GM12892 (cell line): ENCODE results near the gene TMEM38A.

Experiments used
- POLR2A ChIP-seq: IDR thresholded peaks from 2 replicates; pipeline ENCODE4 v1.6.1; 2011; ENCODE audit warnings: low read depth, low read length, control low read depth
- POLR2AphosphoS5 ChIP-seq: IDR thresholded peaks from 2 replicates; pipeline ENCODE4 v1.6.1; 2011; ENCODE audit warnings: low read depth, low read length, control low read depth

DNA sequence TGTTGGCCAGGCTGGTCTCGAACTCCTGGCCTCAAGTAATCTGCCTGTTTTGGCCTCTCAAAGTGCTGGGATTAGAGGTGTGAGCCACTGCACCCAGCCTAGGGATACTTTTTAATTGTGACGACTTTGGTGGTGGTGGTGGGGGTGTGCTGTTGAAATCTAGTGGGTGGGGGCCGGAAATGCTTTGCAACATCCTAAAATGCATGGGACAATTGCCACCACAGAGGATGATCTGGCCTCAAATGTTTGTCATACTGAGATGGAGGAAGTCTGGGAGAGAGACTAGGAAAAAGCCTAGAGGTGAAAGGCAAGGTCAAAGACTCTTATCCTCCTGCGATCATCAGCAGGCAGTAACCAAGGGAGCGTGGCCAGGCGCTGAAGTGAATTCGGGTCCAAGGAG lies 60.1 kb downstream of the TMEM38A start:
- TF ChIP-seq POLR2A (no peak), POLR2AphosphoS5 (no peak)
